LNCAP (cell line): ENCODE results near the gene APOBEC3A.

Experiments used
- TF ChIP-seq, protein P1 (sequence below): fragments of 450-650 bp; IDR thresholded peaks from 2 replicates; pipeline ENCODE4 v1.5.1; 2017; ENCODE audit warnings: mild to moderate bottlenecking

Gene APOBEC3A

DNA sequence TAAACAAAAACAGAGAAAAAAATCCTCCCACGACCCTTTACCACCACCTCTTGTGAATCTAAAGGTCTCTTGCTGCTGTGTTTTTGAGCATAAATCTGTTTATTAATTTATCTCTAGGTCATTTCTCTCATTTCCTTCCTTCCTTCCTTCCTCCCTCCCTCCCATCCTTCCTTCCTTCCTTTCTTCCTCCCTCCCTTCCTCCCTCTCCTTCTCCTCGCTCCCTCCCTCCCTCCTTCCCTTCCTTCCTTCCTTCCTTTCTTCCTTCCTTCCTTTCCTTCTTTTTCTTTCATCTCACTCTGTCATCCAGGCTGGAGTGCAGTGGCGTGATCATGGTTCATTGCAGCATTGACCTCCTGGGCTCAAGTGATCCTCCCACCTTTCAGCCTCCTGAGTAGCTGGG, 13.5 kb upstream of the APOBEC3A start:
- TF ChIP-seq, protein P1, sequence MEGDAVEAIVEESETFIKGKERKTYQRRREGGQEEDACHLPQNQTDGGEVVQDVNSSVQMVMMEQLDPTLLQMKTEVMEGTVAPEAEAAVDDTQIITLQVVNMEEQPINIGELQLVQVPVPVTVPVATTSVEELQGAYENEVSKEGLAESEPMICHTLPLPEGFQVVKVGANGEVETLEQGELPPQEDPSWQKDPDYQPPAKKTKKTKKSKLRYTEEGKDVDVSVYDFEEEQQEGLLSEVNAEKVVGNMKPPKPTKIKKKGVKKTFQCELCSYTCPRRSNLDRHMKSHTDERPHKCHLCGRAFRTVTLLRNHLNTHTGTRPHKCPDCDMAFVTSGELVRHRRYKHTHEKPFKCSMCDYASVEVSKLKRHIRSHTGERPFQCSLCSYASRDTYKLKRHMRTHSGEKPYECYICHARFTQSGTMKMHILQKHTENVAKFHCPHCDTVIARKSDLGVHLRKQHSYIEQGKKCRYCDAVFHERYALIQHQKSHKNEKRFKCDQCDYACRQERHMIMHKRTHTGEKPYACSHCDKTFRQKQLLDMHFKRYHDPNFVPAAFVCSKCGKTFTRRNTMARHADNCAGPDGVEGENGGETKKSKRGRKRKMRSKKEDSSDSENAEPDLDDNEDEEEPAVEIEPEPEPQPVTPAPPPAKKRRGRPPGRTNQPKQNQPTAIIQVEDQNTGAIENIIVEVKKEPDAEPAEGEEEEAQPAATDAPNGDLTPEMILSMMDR = no peak

DNA sequence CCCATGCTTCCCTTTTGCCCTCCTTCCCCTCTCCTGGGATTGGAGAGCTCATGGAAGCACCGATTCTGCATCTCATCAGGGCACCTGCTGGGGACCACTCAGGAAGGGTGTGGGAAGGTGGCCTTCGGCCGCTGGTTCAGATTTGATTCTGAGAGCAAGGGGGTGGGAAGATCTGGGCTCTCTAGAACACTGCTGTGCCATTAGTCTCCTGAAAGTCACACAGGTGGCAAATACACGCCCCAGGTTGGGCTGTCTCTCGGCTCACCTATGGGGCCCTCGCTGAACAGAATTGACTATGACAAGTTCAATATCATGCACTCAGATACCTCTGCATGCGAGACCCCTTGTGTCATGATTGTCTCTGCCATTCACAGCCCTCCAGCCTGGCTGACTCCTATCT, 12.8 kb upstream of the APOBEC3A start:
- TF ChIP-seq, protein P1 = no peak

DNA sequence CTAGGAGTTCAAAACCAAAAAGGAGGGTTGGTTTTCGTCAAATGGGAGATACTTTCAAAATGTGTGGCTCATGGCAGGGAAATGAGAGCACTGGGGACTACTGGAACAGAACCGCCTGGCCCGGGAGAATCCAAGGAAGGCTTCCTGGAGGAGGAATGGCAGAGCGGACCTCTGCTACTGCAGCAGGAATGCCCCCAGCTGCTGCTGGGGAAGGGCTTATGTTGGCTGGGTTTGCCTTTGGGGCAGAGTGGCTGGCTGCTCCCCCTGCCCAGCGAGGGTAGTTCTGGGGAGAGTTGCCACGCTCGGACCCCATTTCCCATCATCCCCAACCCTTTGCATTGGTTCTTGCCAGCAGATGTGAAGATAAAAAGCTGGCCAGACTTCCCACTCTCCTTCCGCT, 10.6 kb upstream of the APOBEC3A start:
- TF ChIP-seq, protein P1 = no peak

DNA sequence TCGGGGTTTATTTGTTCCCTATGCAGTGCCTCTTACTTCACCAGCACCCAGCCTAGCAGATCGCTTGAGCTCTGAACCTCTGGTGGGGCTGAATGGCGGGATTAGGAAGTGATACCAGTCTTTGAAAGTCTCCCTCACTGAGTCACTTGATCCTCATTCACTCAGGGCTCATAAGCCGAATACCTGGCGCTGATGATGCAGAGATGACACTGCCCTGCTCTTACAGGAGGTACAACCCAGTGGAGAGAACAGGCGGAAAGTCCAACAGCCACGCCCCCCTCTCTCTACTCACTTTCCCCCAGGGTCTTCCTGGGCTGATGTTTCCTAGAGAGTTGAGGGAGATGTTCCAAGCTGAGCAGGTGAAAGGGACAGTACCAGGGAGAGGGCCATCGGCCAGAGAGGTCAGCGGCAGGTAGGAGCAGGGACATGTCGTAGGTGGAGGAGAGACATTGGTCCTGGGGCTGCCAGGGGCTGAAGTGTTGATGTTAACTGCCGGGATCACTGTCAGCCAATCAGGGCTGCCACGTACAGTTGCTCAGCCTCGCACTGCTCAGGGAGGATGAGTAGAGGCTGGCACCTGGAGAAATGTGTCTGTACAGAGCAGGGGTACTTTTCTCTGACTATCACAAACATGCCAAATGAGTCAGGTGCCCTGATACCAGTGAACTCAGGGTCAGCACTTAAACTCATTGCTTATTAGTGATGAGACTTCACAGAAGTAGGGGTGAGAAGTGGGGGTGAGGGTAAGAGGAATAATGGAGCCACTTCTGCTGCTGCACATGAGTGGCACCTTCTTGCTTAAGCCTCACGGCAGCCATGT, 9.9 kb upstream of the APOBEC3A start:
- TF ChIP-seq, protein P1 = no peak

DNA sequence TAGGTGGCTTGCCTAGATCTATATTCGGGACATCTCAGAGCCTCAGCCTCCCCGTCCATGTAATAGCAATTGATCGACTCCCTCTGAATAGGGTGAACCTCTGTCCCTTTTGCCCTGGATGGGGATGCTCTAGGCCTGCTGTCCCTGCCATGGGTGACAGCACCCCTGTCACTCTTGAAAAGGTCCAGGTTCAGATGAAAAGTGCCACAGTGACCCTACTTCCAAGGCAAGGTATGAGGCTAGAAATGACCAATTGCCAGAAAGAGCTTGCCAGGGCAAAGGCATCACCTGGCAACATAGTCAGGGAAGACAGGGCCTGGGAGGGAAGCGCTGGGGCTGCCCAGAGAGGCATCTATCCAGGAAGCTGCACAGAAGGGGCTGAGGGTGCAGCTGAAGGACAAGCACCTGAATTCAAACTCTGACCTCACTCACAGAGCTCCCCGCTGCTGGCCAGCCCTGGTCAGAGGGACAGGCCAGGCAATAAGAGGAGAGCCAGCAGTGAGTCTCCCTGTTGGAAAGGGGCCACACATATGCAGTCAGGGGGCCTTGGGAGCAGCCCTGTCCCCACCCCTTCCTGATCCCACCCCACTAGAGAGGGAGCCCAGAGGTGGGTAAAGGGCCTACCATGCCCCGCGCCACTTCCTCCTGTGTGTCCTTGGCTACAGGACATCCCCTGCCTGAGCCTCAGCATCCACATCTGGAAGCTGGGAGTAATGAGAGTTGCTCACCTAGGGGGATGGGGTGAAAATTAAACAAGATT, 9.0 kb upstream of the APOBEC3A start:
- TF ChIP-seq, protein P1 = no peak

DNA sequence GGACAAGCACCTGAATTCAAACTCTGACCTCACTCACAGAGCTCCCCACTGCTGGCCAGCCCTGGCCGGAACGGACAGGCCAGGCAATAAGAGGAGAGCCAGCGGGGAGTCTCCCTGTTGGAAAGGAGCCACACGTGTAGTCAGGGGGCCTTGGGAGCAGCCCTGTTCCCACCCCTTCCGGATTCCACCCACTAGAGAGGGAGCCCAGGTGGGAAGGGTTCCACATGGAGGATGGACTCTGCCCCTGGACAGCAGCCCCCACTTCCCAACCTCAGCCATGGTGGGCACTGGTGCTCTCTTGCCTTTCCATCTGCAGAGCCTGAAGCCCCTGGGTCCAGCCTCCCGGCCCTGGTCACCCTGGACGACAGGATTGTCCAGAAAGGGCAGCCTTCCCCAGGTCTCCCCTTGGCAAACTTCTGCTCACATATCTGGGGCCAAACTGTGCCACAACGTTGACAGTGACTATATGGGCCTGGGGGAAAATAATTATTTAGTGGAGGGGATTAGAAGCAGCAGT, 7.5 kb upstream of the APOBEC3A start:
- TF ChIP-seq, protein P1 = no peak

DNA sequence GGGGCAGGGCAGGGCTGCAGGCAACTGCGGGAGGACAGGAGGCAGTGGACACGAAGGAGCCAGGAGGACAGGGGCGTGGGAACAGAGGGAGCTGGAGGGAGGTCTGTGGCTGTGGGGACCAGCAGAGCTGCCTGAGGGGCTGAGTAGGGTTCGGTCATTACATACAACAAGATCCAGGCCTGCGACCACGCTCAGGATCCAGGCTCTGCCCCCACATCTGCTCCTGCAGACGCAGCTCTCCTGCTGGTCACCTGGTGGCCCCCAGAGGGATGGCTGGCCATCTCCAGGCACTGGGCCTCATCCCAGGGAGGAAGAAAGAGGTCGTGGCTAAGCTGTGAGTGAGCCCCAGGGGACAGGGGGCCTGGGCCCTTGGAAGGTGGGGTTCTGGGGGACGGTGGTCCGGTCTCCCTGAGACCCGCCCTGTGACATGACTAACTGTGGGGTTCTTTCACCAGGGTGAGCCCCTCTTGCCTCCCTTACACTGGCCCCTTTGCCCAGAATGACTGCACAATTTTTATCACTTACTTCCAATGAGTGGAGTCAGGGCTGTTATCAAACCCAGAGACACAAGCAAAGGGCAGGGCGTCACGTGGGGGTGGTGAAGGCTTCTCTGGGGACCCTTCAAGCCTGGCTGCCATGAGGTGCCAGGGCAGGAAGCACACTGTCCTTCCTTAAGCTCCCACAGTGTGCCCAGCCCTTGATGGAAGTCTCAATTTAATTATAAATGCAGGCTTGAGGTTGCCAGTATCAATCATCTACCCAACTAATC, 6.7 kb upstream of the APOBEC3A start:
- TF ChIP-seq, protein P1 = no peak
